CD4-positive, alpha-beta T cell treated with Interleukin-1 beta for 1 hour (primary cell): Measurements from ENCODE around the gene SMARCAL1.

Source experiments
- DNase-seq, 2 donors: peaks; one replicate each; pipeline ENCODE4 v3.0.0-alpha.2; 2020 to 2022

SMARCAL1 gene

GRCh38 chr2:216428618-216429350, 16.5 kb downstream of the SMARCAL1 start:
- no peak for DNase-seq

GRCh38 chr2:216429428-216429827, 17.1 kb downstream of the SMARCAL1 start:
- DNase-seq, result no peak

GRCh38 chr2:216430811-216431530, 18.7 kb downstream of the SMARCAL1 start:
- DNase-seq, result no peak

- DNase-seq, result no peak
Measured at GRCh38 chr2:216431531-216431856, 19.2 kb downstream of the SMARCAL1 start.

GRCh38 chr2:216436383-216436782, 24.1 kb downstream of the SMARCAL1 start:
- DNase-seq, result no peak

- no peak for DNase-seq
Measured at GRCh38 chr2:216441308-216442010, 29.2 kb downstream of the SMARCAL1 start.

GRCh38 chr2:216445501-216445900, 33.2 kb downstream of the SMARCAL1 start:
- DNase-seq, result no peak

- no peak for DNase-seq
Measured at GRCh38 chr2:216446343-216446742, 34.1 kb downstream of the SMARCAL1 start.

GRCh38 chr2:216447293-216447692, 35.0 kb downstream of the SMARCAL1 start:
- no peak for DNase-seq

GRCh38 chr2:216448829-216449228, 36.5 kb downstream of the SMARCAL1 start:
- DNase-seq, result no peak

GRCh38 chr2:216450346-216450745, 38.1 kb downstream of the SMARCAL1 start:
- no peak for DNase-seq

- no peak for DNase-seq
Measured at GRCh38 chr2:216450784-216451183, 38.5 kb downstream of the SMARCAL1 start.

- no peak for DNase-seq
Measured at GRCh38 chr2:216453955-216454614, 41.8 kb downstream of the SMARCAL1 start.

- no peak for DNase-seq
Measured at GRCh38 chr2:216463148-216463547, 50.9 kb downstream of the SMARCAL1 start.

- no peak for DNase-seq
Measured at GRCh38 chr2:216464104-216464720, 51.9 kb downstream of the SMARCAL1 start.

GRCh38 chr2:216465579-216466195, 53.4 kb downstream of the SMARCAL1 start:
- DNase-seq, result no peak

GRCh38 chr2:216467845-216468244, 55.6 kb downstream of the SMARCAL1 start:
- DNase-seq, result no peak

GRCh38 chr2:216469661-216470060, 57.4 kb downstream of the SMARCAL1 start:
- DNase-seq, result no peak

- DNase-seq, result no peak
Measured at GRCh38 chr2:216473187-216473586, 60.9 kb downstream of the SMARCAL1 start.

GRCh38 chr2:216474925-216475670, 62.8 kb downstream of the SMARCAL1 start:
- no peak for DNase-seq

- no peak for DNase-seq
Measured at GRCh38 chr2:216475767-216476166, 63.5 kb downstream of the SMARCAL1 start.
